MM.1S (cell line): Measurements from ENCODE around the gene ARHGAP27.

Experiments
- DNase-seq: peaks from one replicate; pipeline ENCODE4 v3.0.0-alpha.2; 2015
- H2AFZ ChIP-seq: fragments of 300-600 bp; sonication (generic); 2 replicates; pipeline ENCODE4 v1.6.0; 2016; ENCODE audit warnings: antibody characterized with exemption, low read length
- H3F3A ChIP-seq: fragments of 300-600 bp; sonication (generic); 2 replicates; pipeline ENCODE4 v1.6.1; 2016; ENCODE audit warnings: mild to moderate bottlenecking, antibody characterized with exemption, low read length, moderate library complexity, mixed read lengths; ENCODE audit not compliant: insufficient read depth
- H3K27ac ChIP-seq: fragments of 300-600 bp; sonication (generic); 2 replicates; pipeline ENCODE4 v1.5.1; 2016; ENCODE audit warnings: mild to moderate bottlenecking, low read length
- H3K27me3 ChIP-seq: fragments of 300-600 bp; sonication (generic); replicated peaks from 2 replicates; pipeline ENCODE4 v1.6.0; 2016; ENCODE audit warnings: low read length; ENCODE audit not compliant: insufficient read depth
- H3K36me3 ChIP-seq: fragments of 300-600 bp; sonication (generic); replicated peaks from 2 replicates; pipeline ENCODE4 v1.6.1; 2016; ENCODE audit warnings: mild to moderate bottlenecking, low read length, mixed read lengths; ENCODE audit not compliant: insufficient read depth
- H3K4me1 ChIP-seq: fragments of 300-600 bp; sonication (generic); 2 replicates; pipeline ENCODE4 v1.6.1; 2016; ENCODE audit warnings: low read length, mixed read lengths
- H3K4me2 ChIP-seq: fragments of 300-600 bp; sonication (generic); 2 replicates; pipeline ENCODE4 v1.6.0; 2016; ENCODE audit warnings: low read depth, low read length
- H3K4me3 ChIP-seq: fragments of 300-600 bp; sonication (generic); 2 replicates; pipeline ENCODE4 v1.5.1; 2016; ENCODE audit warnings: low read length, mixed read lengths
- H3K79me2 ChIP-seq: fragments of 300-600 bp; sonication (generic); 2 replicates; pipeline ENCODE4 v1.6.1; 2016; ENCODE audit warnings: mixed run types, low read length, mixed read lengths
- H3K9ac ChIP-seq: fragments of 300-600 bp; sonication (generic); 2 replicates; pipeline ENCODE4 v1.6.1; 2016; ENCODE audit warnings: low read length, mixed read lengths
- H3K9me2 ChIP-seq: fragments of 300-600 bp; sonication (generic); replicated peaks from 2 replicates; pipeline ENCODE4 v1.6.1; 2016; ENCODE audit warnings: mild to moderate bottlenecking, low read length, mixed read lengths; ENCODE audit not compliant: insufficient read depth
- H3K9me3 ChIP-seq: fragments of 300-600 bp; sonication (generic); replicated peaks from 2 replicates; pipeline ENCODE4 v1.6.1; 2016; ENCODE audit warnings: mild to moderate bottlenecking, low read length, mixed read lengths; ENCODE audit not compliant: insufficient read depth
- H4K20me1 ChIP-seq: fragments of 300-600 bp; sonication (generic); 2 replicates; pipeline ENCODE4 v1.6.1; 2016; ENCODE audit warnings: mild to moderate bottlenecking, low read length, moderate library complexity, mixed read lengths; ENCODE audit not compliant: insufficient read depth
- CTCF ChIP-seq: fragments of 300-600 bp; sonication (generic); IDR thresholded peaks from 2 replicates; pipeline ENCODE4 v1.5.1; 2016; ENCODE audit warnings: antibody characterized with exemption, low read length, mixed read lengths
- EZH2 ChIP-seq: fragments of 300-600 bp; sonication (generic); optimal IDR thresholded peaks from 2 replicates; pipeline ENCODE3; 2017; ENCODE audit warnings: low read depth, mild to moderate bottlenecking, antibody characterized with exemption, low read length, mixed read lengths
- EZH2phosphoT487 ChIP-seq: fragments of 300-600 bp; sonication (generic); IDR thresholded peaks from 2 replicates; pipeline ENCODE4 v1.6.1; 2018; ENCODE audit warnings: antibody characterized with exemption, low read length

The ARHGAP27 gene

DNA sequence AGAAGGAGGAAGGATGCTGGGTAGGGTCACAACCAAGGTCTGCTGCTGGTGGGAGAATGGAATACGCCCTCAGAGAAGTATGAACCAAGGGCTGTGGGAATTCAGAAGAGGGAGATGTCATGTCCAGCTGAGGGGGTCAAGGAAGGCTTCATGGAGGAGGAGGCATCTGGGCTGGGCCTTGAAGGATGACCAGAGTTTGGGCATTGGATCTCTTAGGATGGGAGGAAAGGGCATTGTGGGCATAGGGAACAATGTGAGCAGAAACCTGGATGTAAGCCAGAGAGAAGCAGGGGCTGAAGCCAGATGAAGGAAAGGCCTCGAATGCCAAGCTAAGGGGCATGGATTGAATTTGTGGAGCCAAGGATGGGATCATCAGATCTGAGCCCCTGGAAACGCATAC lies 66.6 kb downstream of the ARHGAP27 start:
- Histone ChIP-seq H3K27ac (no peak overlapping the region), H4K20me1 (no peaks in the 10 kb centered on the region), H2AFZ (no peak overlapping the region), H3K79me2 (no peaks in the 10 kb centered on the region), H3K4me2 (no peak overlapping the region), H3K4me3 (no peak overlapping the region), H3K27me3 (no peaks in the 10 kb centered on the region), H3K36me3 (no peaks in the 10 kb centered on the region), H3K9me3 (no peaks in the 10 kb centered on the region), H3F3A (no peaks in the 10 kb centered on the region), H3K9ac (no peak overlapping the region), H3K9me2 (no peaks in the 10 kb centered on the region), H3K4me1 (peaks cover 5% of the 10 kb centered on the region; the same call in 1 of the 2 replicates)
- TF ChIP-seq EZH2, result no peak
- no peak for TF ChIP-seq CTCF
- DNase-seq, result no peak

- no peaks in the 10 kb centered on the region for H3K9me2 ChIP-seq
- no peak overlapping the region for H3K27ac ChIP-seq
- no peak overlapping the region for H3K4me2 ChIP-seq
- no peak for DNase-seq
- H3K27me3 ChIP-seq, result no peaks in the 10 kb centered on the region
- no peak overlapping the region for H3K4me3 ChIP-seq
- TF ChIP-seq EZH2phosphoT487 (no peak), EZH2 (no peak), CTCF (no peak)
- no peaks in the 10 kb centered on the region for H4K20me1 ChIP-seq
- H3K9me3 ChIP-seq, result no peaks in the 10 kb centered on the region
- H3K9ac ChIP-seq, result no peak overlapping the region
- no peaks in the 10 kb centered on the region for H3K4me1 ChIP-seq
- no peaks in the 10 kb centered on the region for H3F3A ChIP-seq
- no peaks in the 10 kb centered on the region for H3K79me2 ChIP-seq
- no peaks in the 10 kb centered on the region for H3K36me3 ChIP-seq
- no peak overlapping the region for H2AFZ ChIP-seq
Measured at GRCh38 chr17:45364531-45365390, 67.9 kb downstream of the ARHGAP27 start.

DNA sequence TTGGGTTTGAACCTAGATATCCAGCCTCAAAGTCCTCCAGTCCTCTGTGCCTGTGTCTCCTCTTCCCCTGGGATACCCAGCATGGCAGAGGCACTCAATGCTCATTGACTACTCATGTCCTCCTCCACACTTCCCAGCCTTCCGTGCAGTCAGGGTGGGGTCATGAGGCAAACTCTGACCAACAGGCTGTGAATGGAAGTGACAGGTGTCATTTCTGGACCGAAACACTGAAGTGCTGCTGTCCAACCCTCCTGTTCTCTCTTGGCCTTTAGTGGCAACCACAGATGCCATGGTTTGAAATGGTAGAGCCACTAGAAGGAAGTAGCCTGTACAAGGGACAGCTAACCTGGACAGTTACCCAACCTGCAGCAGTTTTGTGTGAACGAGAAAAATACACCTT lies 69.2 kb downstream of the ARHGAP27 start:
- Histone ChIP-seq H3K4me2 (no peak overlapping the region), H3F3A (no peaks in the 10 kb centered on the region), H2AFZ (no peak overlapping the region), H3K4me3 (no peak overlapping the region), H3K36me3 (no peaks in the 10 kb centered on the region), H4K20me1 (no peaks in the 10 kb centered on the region), H3K79me2 (no peaks in the 10 kb centered on the region), H3K27ac (no peak overlapping the region), H3K9ac (no peak overlapping the region), H3K9me2 (no peaks in the 10 kb centered on the region), H3K27me3 (no peaks in the 10 kb centered on the region), H3K4me1 (no peaks in the 10 kb centered on the region), H3K9me3 (no peaks in the 10 kb centered on the region)
- TF ChIP-seq EZH2phosphoT487 (no peak), CTCF (no peak), EZH2 (no peak)
- no peak for DNase-seq
